Muscle of leg (tissue), 16 donors: Measurements from ENCODE around the gene SHF. TPM values are rescaled to one million over a fixed set of nuclear protein-coding genes. Genes with fewer than 3 reads are reported as not detected.
A peak's percentile ranks its signal among the peaks of the same experiment; 100 is the strongest.
"Not testable (repeated sequence)": the region's sequence is repeated elsewhere in the genome, so short reads cannot be mapped to it uniquely, and the experiment has no call there.

Experiments
- DNase-seq: peaks from one replicate; pipeline ENCODE4 v3.0.0; 2013
- H3K27ac ChIP-seq: one replicate; pipeline ENCODE4 v1.5.1; 2013; ENCODE audit warnings: mild to moderate bottlenecking, low read length, control low read depth
- H3K27me3 ChIP-seq: one replicate; pipeline ENCODE4 v1.6.1; 2013; ENCODE audit warnings: low read length; ENCODE audit not compliant: control insufficient read depth, insufficient read depth
- H3K36me3 ChIP-seq: one replicate; pipeline ENCODE4 v1.6.1; 2013; ENCODE audit warnings: low read length; ENCODE audit not compliant: control insufficient read depth, insufficient read depth
- H3K4me1 ChIP-seq: one replicate; pipeline ENCODE4 v1.6.1; 2013; ENCODE audit warnings: low read length; ENCODE audit not compliant: control insufficient read depth, insufficient read depth
- H3K4me3 ChIP-seq: one replicate; pipeline ENCODE4 v1.5.1; 2013; ENCODE audit warnings: low read length, control low read depth
- H3K9me3 ChIP-seq: replicated peaks from 2 replicates; pipeline ENCODE4 v1.6.1; 2013; ENCODE audit warnings: low read depth, low read length; ENCODE audit not compliant: control insufficient read depth
- WGBS: methylation state at CpG from one replicate; pipeline ENCODE4 v1.1.5; 2013; ENCODE audit warnings: missing lambda C conversion rate; ENCODE audit not compliant: insufficient coverage; 5-methylcytosine and 5-hydroxymethylcytosine counted together
- long read RNA-seq, 11 donors: transcript quantifications; one replicate each; lab custom pipeline, GENCODE V29; 2026
- polyA plus RNA-seq, 8 donors: library from polyadenylated mRNA; unstranded; fragments of 120-200 nt; gene quantifications; one replicate each; pipeline versions ENCODE4 v1.2.1 to v1.2.3, GENCODE V29; 2013; ENCODE audit warnings: inconsistent platforms in 1 of 8, low replicate concordance in 1 of 8; ENCODE audit not compliant: insufficient read length in 8 of 8, insufficient read depth in 1 of 8
- total RNA-seq: library from RNA; stranded (reverse); fragments of 120-200 nt; gene quantifications from one replicate; pipeline ENCODE4 v1.2.4, GENCODE V29; 2013

SHF gene, protein sequence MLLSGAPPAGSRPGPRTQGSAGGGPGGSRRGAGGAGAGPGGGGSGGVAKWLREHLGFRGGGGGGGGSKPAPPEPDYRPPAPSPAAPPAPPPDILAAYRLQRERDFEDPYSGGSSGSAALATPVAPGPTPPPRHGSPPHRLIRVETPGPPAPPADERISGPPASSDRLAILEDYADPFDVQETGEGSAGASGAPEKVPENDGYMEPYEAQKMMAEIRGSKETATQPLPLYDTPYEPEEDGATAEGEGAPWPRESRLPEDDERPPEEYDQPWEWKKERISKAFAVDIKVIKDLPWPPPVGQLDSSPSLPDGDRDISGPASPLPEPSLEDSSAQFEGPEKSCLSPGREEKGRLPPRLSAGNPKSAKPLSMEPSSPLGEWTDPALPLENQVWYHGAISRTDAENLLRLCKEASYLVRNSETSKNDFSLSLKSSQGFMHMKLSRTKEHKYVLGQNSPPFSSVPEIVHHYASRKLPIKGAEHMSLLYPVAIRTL
- total RNA-seq (8.6 TPM), polyA plus RNA-seq (10 to 100 TPM in 4 of 8 donors, 1 to 10 TPM in 4; 7.8 to 13.3 (median 10.0) TPM)
- long read RNA-seq, donor 1, result 0 reads
- long read RNA-seq, donor 2, partial matches to known transcripts, result 0 of 1 reads
- long read RNA-seq, donor 2, other reads (novel, unspliced or antisense), result 0 of 1 reads
- long read RNA-seq, donor 3, partial matches to known transcripts, result 0 of 1 reads
- long read RNA-seq, donor 3, other reads (novel, unspliced or antisense), result 0 of 1 reads
- long read RNA-seq, donor 4, result 0 reads
- long read RNA-seq, donor 5, partial matches to known transcripts, result 0 of 2 reads
- long read RNA-seq, donor 5, other reads (novel, unspliced or antisense), result 0 of 2 reads
- long read RNA-seq, donor 6, result 0 reads
- long read RNA-seq, donor 7, partial matches to known transcripts, result 0 of 1 reads
- long read RNA-seq, donor 7, other reads (novel, unspliced or antisense), result 0 of 1 reads
- long read RNA-seq, donor 8, result 0 reads
- long read RNA-seq, donor 9, result 0 reads
- long read RNA-seq, donor 10, partial matches to known transcripts, result 0 of 2 reads
- long read RNA-seq, donor 10, other reads (novel, unspliced or antisense), result 0 of 2 reads
- long read RNA-seq, donor 11, partial matches to known transcripts, result 0 of 2 reads
- long read RNA-seq, donor 11, other reads (novel, unspliced or antisense), result 0 of 2 reads

DNA sequence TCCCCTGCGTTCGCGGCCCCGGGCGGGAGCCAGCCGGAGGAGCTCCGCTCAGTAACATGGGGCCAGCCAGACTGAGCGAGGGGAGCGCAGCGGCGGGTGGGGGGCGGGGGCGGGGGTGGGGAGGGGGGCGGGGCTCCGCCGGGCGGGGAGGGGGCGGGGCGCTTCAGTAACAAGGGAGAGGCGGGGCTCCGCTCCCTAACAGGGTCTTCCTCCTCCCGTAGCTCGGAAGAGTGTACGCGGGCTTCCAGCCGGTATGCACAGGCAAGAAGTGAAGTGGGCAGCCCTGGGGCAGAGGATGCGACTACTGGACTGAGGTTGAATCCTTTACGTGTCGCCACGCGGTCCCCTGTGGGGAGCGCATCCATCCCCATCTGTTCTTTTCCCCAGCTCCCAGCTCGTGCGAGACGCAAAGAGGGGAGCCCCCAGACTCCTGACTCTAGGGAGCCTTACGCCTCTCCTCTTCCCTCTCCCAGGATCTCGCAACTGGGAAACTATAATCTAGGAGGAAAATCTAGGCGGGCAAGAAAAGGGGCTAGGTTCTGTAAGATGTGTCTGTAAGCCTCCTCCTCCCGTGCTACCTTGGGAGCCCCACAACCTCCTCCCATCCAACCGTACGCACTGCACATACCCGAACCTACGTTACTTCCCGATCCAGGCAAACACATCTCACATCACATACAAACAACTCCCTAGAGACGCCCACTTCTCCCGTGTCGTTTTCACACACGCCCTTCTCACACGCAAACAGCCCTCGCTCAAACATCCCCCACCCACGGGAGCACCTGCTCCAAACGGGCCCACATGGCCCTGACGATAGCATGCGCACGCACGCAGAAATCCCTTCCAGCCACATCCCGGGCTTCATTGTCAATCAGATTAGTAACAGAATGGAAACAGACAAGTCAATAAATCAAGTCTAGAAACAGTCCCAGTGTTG is at the start of gene SHF:
TSS of gene SHF (minus strand) at position 73 of the 937 bp plus-strand sequence. CDS start at position 58, 15 bp downstream.
- Histone ChIP-seq H3K9me3 (no peaks in the 10 kb centered on the region), H3K4me3 (peak within 1 kb of the TSS; percentile 82), H3K27me3 (peaks cover 5% of the 10 kb centered on the region), H3K27ac (peak within 1 kb of the TSS; percentile 72), H3K36me3 (no peaks in the 10 kb centered on the region), H3K4me1 (peaks cover 44% of the 10 kb centered on the region)
- peak; percentile 87 for DNase-seq
- 0% methylated on average over 26 of the region's 57 CpGs for WGBS

DNA sequence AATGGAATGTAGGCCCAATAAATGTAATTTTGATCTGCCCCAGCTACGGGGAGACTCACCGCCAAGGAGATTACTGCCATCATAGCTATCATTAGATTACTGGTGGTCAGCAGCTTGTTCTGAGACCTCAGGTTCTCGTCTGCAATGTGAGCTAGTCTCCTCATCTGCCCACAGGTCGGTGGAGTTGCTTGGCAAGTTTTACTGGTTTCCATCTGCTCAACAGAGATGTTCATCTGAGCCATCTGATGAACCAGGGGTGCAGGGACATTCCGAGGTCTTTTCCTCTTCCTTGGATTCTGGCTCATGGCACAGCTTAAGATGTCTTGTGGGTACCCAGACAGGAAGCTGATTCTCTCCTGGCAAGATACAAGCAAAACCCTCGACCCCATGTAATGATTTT is 49.0 kb upstream of the SHF start:
- WGBS, result 72% methylated on average over 5 of the region's 6 CpGs
- H3K27ac ChIP-seq, result not testable (repeated sequence)

DNA sequence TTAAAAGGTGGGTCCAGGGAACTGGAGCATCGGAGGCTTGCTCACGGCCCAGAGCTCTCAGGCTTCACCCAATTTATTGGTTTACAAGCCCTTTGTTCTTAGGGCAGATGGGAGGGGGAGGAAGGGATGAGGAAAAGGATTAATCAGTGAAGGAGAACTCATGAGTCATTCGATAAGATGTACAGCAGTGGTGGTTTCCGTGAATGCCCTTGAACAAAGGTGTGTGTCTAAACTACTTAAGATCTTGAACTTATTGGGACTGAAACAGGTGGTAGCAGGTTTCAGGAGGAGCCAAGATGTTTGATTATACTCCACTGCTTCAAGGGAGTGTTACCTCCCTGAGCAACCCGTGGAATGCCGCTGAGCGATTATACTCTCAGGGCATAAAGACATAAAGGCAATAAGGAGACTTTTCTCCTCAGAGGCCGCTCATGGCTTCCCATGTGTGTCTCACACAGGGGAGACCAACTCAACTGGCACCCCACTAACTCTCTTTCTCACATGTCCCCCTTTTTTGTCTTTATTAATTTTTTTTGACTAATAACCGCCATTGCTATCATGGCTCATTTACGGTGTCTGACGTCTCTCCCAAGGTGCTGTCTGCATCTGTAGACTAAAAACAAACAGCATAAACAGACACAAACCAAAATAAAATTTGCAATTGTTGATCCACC is 46.9 kb upstream of the SHF start:
- Histone ChIP-seq H3K27me3 (no peaks in the 10 kb centered on the region), H3K9me3 (peaks cover 7% of the 10 kb centered on the region), H3K27ac (no peak overlapping the region), H3K36me3 (no peaks in the 10 kb centered on the region), H3K4me3 (no peak overlapping the region), H3K4me1 (no peaks in the 10 kb centered on the region)
- 88% methylated on average over 6 of the region's 11 CpGs for WGBS
- DNase-seq, result no peak

More for the DNA sequence above, 49.0 kb upstream of the SHF start:
- not testable (repeated sequence) for H3K27me3 ChIP-seq, H3K4me1 ChIP-seq, H3K36me3 ChIP-seq, DNase-seq, H3K4me3 ChIP-seq
- peaks cover 23% of the 10 kb centered on the region for H3K9me3 ChIP-seq

DNA sequence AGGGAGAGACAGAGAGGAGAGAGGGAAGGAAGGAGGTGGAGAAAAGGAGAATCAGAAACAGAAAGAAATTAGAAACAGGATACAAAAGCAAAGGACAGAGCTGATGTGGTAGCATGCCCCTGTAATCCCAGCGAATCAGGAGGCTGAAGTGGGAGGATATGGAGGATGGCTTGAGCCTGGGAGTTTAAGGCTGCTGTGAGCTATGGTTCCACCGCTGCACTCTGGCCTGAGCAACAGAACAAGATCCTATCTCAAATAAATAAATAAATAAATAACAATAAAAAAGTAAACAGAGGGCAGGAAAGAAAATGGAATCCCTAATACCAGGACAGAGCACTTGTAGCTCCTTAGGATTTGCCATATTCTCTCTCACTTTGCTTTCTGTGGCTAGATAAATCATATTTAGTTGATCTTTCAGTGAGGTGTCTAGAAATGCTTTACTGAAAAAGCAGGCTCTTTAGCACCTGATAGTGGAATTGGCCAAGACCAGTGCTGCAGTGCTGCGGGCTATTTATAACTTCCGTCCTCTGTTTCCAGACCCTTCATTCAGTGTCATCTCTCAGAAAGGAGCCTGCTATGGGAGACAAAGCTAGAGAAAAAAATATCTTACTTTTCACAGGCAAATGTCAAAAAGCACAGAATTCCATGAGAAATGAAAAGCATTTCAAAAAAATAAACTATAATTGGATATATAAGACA is 44.2 kb upstream of the SHF start:
- no peak for DNase-seq

DNA sequence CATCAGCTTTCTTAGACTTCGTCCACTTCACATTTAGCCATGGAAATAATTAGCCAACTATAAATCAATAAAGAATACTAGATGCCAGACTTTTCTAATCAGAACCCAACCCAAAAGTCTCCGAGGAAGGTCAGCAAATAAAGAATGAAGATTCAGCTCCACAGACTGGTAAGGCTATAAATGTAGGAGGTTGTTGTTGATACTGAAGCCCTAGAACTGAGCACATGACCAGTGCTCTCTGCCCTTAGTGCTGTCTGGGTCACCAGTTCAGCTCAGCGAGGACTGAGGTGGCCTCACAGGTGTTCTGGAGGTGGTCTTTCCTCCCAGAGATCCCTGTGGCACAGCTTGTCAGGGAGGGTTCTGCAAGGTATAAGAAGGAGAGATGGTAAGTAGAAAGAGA is 43.4 kb upstream of the SHF start:
- no peaks in the 10 kb centered on the region for H3K4me1 ChIP-seq
- H3K4me3 ChIP-seq, result no peak overlapping the region
- no peak for DNase-seq
- H3K9me3 ChIP-seq, result peaks cover 4% of the 10 kb centered on the region
- H3K27me3 ChIP-seq, result no peaks in the 10 kb centered on the region
- no peak overlapping the region for H3K27ac ChIP-seq
- WGBS, result 100% methylated on average over 1 of the region's 3 CpGs
- H3K36me3 ChIP-seq, result no peaks in the 10 kb centered on the region

More for the DNA sequence above, 44.2 kb upstream of the SHF start:
- no CpG with 5 or more reads among the region's 4 CpGs for WGBS
- no peaks in the 10 kb centered on the region for H3K4me1 ChIP-seq
- no peaks in the 10 kb centered on the region for H3K27me3 ChIP-seq
- H3K9me3 ChIP-seq, result peaks cover 4% of the 10 kb centered on the region
- H3K36me3 ChIP-seq, result no peaks in the 10 kb centered on the region
- H3K27ac ChIP-seq, result no peak overlapping the region
- H3K4me3 ChIP-seq, result no peak overlapping the region

DNA sequence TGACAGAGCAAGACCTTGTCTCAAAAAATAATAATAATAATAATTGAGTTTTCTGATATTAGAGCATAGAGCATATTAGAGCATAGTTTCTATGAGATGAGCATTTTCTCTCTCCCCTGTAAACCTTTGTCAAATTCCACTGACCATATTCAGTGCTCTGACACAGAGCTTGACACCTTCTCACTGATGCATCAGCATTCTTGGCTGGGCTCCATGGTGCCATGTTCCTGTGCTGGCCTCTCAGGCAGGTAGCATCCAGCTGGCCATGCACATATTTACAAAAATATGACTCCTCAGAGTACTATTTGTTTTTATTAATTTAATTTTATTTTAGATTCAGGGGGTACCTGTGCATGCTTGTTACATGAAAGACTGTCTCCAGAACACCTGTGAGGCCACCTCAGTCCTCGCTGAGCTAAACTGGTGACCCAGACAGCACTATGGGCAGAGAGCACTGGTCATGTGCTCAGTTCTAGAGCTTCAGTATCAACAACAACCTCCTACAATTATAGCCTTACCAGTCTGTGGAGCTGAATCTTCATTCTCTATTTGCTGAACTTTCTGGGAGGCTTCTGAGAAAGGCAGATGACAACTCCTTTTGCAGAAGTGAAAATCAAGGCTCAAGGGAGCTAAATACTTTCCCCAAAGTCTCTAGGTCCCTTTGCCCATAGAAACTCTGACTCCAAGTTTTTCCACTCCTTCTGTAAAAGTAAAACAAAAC is 42.6 kb upstream of the SHF start:
- Histone ChIP-seq H3K4me1 (no peaks in the 10 kb centered on the region), H3K4me3 (no peak overlapping the region), H3K36me3 (no peaks in the 10 kb centered on the region), H3K27ac (no peak overlapping the region), H3K9me3 (peaks cover 4% of the 10 kb centered on the region), H3K27me3 (no peaks in the 10 kb centered on the region)
- WGBS, result 0% methylated on average over 1 of the region's 1 CpG
- no peak for DNase-seq

DNA sequence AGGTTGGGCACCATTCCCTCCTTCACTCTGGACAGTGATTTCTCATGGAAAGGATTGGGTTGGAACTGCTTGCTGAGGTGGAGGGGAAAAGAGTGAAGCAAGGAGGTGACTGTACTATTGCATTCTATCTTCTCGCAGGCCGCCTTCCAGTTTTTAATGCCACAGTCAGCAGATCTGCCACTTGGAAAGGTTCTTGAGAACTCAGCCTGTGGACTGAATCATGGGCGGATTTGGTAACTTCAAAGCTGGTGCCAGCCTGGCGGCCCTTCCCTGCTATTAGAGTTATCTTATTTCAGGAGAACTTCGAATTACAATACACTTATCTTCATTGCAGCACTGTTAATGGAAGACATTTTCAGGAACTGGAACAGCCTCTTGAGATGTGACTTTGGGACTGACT is 41.2 kb upstream of the SHF start:
- no peaks in the 10 kb centered on the region for H3K27me3 ChIP-seq
- no peaks in the 10 kb centered on the region for H3K36me3 ChIP-seq
- no peak for DNase-seq
- H3K9me3 ChIP-seq, result no peaks in the 10 kb centered on the region
- no peaks in the 10 kb centered on the region for H3K4me1 ChIP-seq
- WGBS, result 50% methylated on average over 2 of the region's 5 CpGs
- no peak overlapping the region for H3K4me3 ChIP-seq
- no peak overlapping the region for H3K27ac ChIP-seq

DNA sequence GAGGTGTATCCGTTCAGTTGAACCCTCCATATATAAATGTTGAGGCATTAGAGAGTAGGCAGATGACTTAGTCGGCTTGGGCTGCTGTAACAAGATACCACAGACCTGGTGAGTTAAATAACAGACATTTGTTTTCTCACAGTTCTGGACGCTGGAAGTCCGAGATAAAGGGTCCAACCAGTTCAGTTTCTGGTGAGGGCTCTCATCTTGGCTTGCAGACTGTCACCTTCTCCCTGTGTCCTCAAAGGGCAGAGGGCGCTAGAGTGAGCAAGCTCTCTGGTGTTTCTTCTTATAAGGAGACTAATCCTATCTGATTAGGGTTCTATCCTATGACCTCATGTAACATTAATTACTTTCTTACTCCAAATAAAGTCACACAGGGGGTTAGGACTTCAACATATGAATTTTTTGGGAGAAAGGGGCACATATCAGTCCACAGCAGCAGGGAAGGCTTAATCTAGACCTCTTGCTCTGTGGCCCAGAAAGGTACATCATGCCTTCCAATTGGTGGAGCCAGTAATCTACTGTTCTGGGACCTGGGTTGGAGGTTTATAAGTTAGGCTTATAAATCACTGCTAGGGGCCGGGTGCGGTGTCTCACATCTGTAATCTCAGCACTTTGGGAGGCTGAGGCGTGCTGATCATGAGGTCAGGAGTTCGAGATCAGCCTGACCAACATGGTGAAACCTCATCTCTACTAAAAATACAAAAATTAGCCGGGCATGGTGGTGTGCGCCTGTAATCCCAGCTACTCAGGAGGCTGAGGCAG is 37.9 kb upstream of the SHF start:
- peaks cover 4% of the 10 kb centered on the region for H3K27me3 ChIP-seq
- WGBS, result 30% methylated on average over 2 of the region's 11 CpGs
- H3K4me3 ChIP-seq, result no peak overlapping the region
- no peaks in the 10 kb centered on the region for H3K36me3 ChIP-seq
- no peaks in the 10 kb centered on the region for H3K4me1 ChIP-seq
- no peak for DNase-seq
- H3K9me3 ChIP-seq, result no peaks in the 10 kb centered on the region
- H3K27ac ChIP-seq, result no peak overlapping the region
